ENCODE results near the gene CDH10. TPM values are rescaled to one million over a fixed set of nuclear protein-coding genes. Genes with fewer than 3 reads are reported as not detected.

CDH10 gene
- total RNA-seq, 1 experiment from 2014 or later: 1.6 TPM

GRCh38 chr5:24621792-24622191, 23.0 kb downstream of the CDH10 start:
- DNase-seq: peak; percentile 26
- Histone ChIP-seq H3K4me3 (no peak overlapping the region), H3K27me3 (no peaks in the 10 kb centered on the region), H3K9me3 (no peaks in the 10 kb centered on the region), H3K36me3 (no peaks in the 10 kb centered on the region)

DNA sequence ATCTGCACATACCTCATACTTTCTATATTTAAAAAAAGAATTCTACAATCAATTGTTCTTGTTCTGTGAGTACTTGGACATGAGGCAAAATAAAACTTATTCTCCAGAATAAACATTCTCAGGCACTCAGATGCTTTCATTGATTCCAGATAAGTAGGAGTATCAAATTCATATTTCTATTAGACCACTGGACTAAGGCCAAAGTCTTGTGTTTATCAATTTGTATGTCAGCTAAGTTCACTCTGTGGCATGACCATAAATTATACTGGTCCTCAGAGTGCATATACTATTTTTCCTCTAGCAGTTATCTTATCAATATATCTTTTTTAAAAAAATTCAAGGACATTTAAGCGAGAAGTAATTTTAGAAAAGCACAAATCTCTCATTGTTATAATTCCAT, 28.2 kb downstream of the CDH10 start:
- no peak overlapping the region for H3K4me3 ChIP-seq
- no peaks in the 10 kb centered on the region for H3K27me3 ChIP-seq
- DNase-seq: no peak
- no peaks in the 10 kb centered on the region for H3K9me3 ChIP-seq
- H3K36me3 ChIP-seq: no peaks in the 10 kb centered on the region

DNA sequence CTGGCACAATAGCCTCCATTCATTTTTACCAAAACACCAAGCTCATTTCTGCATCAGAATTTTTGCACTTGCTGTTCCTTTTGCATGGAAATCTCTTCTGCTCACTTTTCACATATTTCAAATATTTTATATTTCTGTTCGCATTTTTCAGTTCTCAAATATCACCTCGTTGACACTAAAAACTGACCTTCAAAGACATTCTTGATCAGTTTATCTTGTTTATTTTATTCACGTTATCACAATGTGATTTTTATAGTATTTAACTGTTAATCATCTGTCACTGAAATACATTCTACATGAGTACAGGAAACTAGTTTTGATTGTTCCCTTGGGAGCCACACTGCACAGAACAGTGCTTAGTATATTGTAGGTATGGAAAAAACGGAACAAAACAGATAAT, 29.6 kb downstream of the CDH10 start:
- DNase-seq: no peak
- H3K9me3 ChIP-seq: no peaks in the 10 kb centered on the region
- no peaks in the 10 kb centered on the region for H3K36me3 ChIP-seq
- no peak overlapping the region for H3K4me3 ChIP-seq
- H3K27me3 ChIP-seq: no peaks in the 10 kb centered on the region

DNA sequence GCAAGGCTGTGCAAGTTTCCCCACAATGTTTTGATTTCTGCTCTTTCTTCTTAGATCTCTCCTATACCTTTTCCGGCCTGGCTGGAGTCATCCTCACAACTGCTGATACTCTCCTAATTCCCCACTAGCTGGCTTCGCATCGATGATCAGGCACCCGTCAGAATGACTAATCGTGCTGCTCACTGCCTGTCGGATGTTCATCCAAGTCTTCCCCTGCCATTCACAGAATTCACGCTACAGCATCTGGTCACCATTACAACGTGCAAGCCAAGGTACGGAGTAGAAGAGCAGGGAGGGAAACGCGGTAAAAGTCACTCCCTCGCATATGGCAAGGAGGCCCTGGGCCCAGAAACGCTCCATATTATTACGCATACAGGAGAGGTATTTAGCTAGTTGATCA, 35.1 kb downstream of the CDH10 start:
- no peaks in the 10 kb centered on the region for H3K27me3 ChIP-seq
- DNase-seq: no peak
- H3K9me3 ChIP-seq: no peaks in the 10 kb centered on the region
- no peaks in the 10 kb centered on the region for H3K36me3 ChIP-seq
- H3K4me3 ChIP-seq: no peak overlapping the region

GRCh38 chr5:24606971-24607370, 37.8 kb downstream of the CDH10 start:
- no peaks in the 10 kb centered on the region for H3K36me3 ChIP-seq
- no peak for DNase-seq

GRCh38 chr5:24602188-24602587, 42.6 kb downstream of the CDH10 start:
- Histone ChIP-seq H3K9me3 (no peaks in the 10 kb centered on the region), H3K4me3 (no peak overlapping the region), H3K36me3 (no peaks in the 10 kb centered on the region), H3K27me3 (no peaks in the 10 kb centered on the region)
- no peak for DNase-seq

More at GRCh38 chr5:24606971-24607370, 37.8 kb downstream of the CDH10 start:
- Histone ChIP-seq H3K4me3 (no peak overlapping the region), H3K9me3 (no peaks in the 10 kb centered on the region), H3K27me3 (no peaks in the 10 kb centered on the region)

GRCh38 chr5:24598956-24599355, 45.8 kb downstream of the CDH10 start:
- DNase-seq: no peak
- Histone ChIP-seq H3K9me3 (no peaks in the 10 kb centered on the region), H3K4me3 (no peak overlapping the region), H3K36me3 (no peaks in the 10 kb centered on the region), H3K27me3 (no peaks in the 10 kb centered on the region)

DNA sequence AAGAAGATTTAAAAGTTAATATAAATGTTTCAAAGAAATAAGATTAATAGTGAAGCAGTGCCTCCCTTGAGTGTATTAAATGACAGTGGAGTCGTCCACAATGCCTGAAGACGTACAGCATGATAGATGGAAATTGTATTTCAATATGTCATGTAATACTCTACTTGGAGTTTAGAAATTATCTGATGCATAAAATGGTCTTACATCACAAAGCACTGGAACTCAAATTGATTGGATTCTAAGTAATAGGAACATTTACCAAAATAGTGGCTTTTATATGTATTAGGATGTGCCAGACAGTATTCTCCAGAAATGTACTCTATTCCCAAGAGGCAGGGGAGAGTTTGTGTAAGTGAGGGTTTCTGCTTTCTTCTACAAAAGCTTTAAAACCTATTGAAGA, 49.4 kb downstream of the CDH10 start:
- no peaks in the 10 kb centered on the region for H3K9me3 ChIP-seq
- H3K4me3 ChIP-seq: no peak overlapping the region
- no peaks in the 10 kb centered on the region for H3K27me3 ChIP-seq
- no peaks in the 10 kb centered on the region for H3K36me3 ChIP-seq
- no peak for DNase-seq

GRCh38 chr5:24591426-24591825, 53.4 kb downstream of the CDH10 start:
- H3K36me3 ChIP-seq: no peaks in the 10 kb centered on the region

GRCh38 chr5:24589566-24589965, 55.2 kb downstream of the CDH10 start:
- Histone ChIP-seq H3K27me3 (no peaks in the 10 kb centered on the region), H3K9me3 (no peaks in the 10 kb centered on the region), H3K4me3 (no peak overlapping the region), H3K36me3 (no peaks in the 10 kb centered on the region)
- DNase-seq: no peak

More at GRCh38 chr5:24591426-24591825, 53.4 kb downstream of the CDH10 start:
- H3K27me3 ChIP-seq: no peaks in the 10 kb centered on the region
- no peak overlapping the region for H3K4me3 ChIP-seq
- DNase-seq: no peak
- no peaks in the 10 kb centered on the region for H3K9me3 ChIP-seq

DNA sequence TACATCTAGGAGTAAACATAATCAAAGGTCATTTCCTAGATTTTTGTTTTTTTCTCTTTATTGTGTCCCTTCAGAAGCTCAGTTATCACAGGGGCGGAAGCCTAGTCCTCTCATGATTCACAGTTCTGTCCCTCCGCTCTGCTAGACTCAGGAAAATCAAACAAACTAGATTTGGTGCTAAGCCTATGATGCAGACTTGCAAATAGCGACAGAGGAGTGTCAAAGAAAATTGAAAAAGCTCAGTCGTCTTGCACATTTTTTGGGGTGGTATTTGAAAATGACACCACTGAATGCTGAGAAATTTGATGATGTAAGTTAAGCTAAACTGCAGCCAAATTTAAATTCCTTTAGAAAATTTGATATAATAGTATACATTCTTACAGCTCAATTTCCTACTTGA, 59.0 kb downstream of the CDH10 start:
- H3K36me3 ChIP-seq: no peaks in the 10 kb centered on the region
- no peaks in the 10 kb centered on the region for H3K9me3 ChIP-seq
- H3K27me3 ChIP-seq: no peaks in the 10 kb centered on the region
- H3K4me3 ChIP-seq: no peak overlapping the region
- DNase-seq: no peak

DNA sequence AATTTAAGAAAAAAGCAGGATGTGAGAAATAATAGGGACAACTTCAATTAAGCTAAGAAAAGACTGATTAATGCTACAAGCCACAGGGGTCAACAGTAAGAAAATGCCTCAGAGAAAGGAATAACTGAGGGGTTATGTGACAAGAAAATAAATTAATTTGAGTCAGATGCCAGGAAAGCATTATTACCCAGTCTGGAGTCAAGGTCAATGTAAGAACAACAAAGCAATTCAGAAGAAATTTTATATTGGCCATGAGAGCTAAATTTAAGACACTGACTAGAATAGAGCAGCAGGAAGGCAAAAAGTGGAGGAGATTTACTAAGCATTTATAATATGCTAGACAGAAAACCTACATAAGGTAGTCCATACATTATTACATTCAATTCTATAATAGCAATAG, 73.5 kb downstream of the CDH10 start:
- no peaks in the 10 kb centered on the region; the same call in 1 of the 2 replicates for H3K27me3 ChIP-seq
- H3K36me3 ChIP-seq: no peaks in the 10 kb centered on the region
- no peak for DNase-seq
- no peak overlapping the region for H3K4me3 ChIP-seq
- no peaks in the 10 kb centered on the region for H3K9me3 ChIP-seq

GRCh38 chr5:24566933-24567332, 77.8 kb downstream of the CDH10 start:
- no peaks in the 10 kb centered on the region for H3K9me3 ChIP-seq
- DNase-seq: no peak
- H3K4me3 ChIP-seq: no peak overlapping the region

GRCh38 chr5:24555229-24555628, 89.5 kb downstream of the CDH10 start:
- no peaks in the 10 kb centered on the region for H3K36me3 ChIP-seq
- H3K27me3 ChIP-seq: no peaks in the 10 kb centered on the region
- no peak overlapping the region for H3K4me3 ChIP-seq
- DNase-seq: no peak
- no peaks in the 10 kb centered on the region for H3K9me3 ChIP-seq

More at GRCh38 chr5:24566933-24567332, 77.8 kb downstream of the CDH10 start:
- Histone ChIP-seq H3K27me3 (no peaks in the 10 kb centered on the region), H3K36me3 (no peaks in the 10 kb centered on the region)

GRCh38 chr5:24547132-24547531, 97.6 kb downstream of the CDH10 start:
- H3K4me3 ChIP-seq: no peak overlapping the region
- peak; percentile 23 for DNase-seq
- no peaks in the 10 kb centered on the region for H3K27me3 ChIP-seq
- H3K36me3 ChIP-seq: no peaks in the 10 kb centered on the region
- H3K9me3 ChIP-seq: no peaks in the 10 kb centered on the region

GRCh38 chr5:24539613-24540012, 105.2 kb downstream of the CDH10 start:
- Histone ChIP-seq H3K27me3 (no peaks in the 10 kb centered on the region), H3K36me3 (no peaks in the 10 kb centered on the region), H3K4me3 (no peak overlapping the region), H3K9me3 (no peaks in the 10 kb centered on the region)
- no peak for DNase-seq

GRCh38 chr5:24538346-24538745, 106.4 kb downstream of the CDH10 start:
- no peaks in the 10 kb centered on the region for H3K9me3 ChIP-seq

GRCh38 chr5:24535646-24536045, 109.1 kb downstream of the CDH10 start:
- H3K9me3 ChIP-seq: no peaks in the 10 kb centered on the region
- no peak for DNase-seq
- H3K36me3 ChIP-seq: no peaks in the 10 kb centered on the region
- H3K4me3 ChIP-seq: no peak overlapping the region
- no peaks in the 10 kb centered on the region for H3K27me3 ChIP-seq

More at GRCh38 chr5:24538346-24538745, 106.4 kb downstream of the CDH10 start:
- no peak overlapping the region for H3K4me3 ChIP-seq
- no peaks in the 10 kb centered on the region for H3K36me3 ChIP-seq
- no peak for DNase-seq
- no peaks in the 10 kb centered on the region for H3K27me3 ChIP-seq

GRCh38 chr5:24530906-24531305, 113.9 kb downstream of the CDH10 start:
- Histone ChIP-seq H3K9me3 (no peaks in the 10 kb centered on the region), H3K36me3 (no peaks in the 10 kb centered on the region), H3K27me3 (no peaks in the 10 kb centered on the region), H3K4me3 (no peak overlapping the region)
- no peak for DNase-seq
